GM23338 (cell line): Measurements from ENCODE around the gene PGBD2.

ENCODE experiments used
- CREB1 ChIP-seq: fragments of 250-450 bp; sonication (Bioruptor Pico); IDR thresholded peaks from 2 replicates; pipeline ENCODE4 v1.5.0; 2020; ENCODE audit warnings: low read depth, mild to moderate bottlenecking, moderate library complexity
- EZH2 ChIP-seq: fragments of 200-600 bp; sonication (generic); IDR thresholded peaks from one replicate; pipeline ENCODE4 v1.8.0; 2017; ENCODE audit warnings: antibody characterized with exemption, mild to moderate bottlenecking, low read depth; ENCODE audit not compliant: unreplicated experiment
- EZH2phosphoT487 ChIP-seq: fragments of 200-600 bp; sonication (generic); IDR thresholded peaks from one replicate; pipeline ENCODE4 v1.8.1; 2018; ENCODE audit warnings: antibody characterized with exemption; ENCODE audit not compliant: unreplicated experiment
- JUNB ChIP-seq: IDR thresholded peaks from one replicate; pipeline ENCODE4 v1.6.1; 2016; ENCODE audit warnings: antibody characterized with exemption; ENCODE audit not compliant: unreplicated experiment
- POLR2AphosphoS5 ChIP-seq: IDR thresholded peaks from 2 replicates; pipeline ENCODE4 v1.6.1; 2016; ENCODE audit warnings: antibody characterized with exemption, low read depth
- ZNF331 ChIP-seq: fragments of 250-450 bp; sonication (Bioruptor Pico); IDR thresholded peaks from 2 replicates; pipeline ENCODE4 v1.5.0; 2020; ENCODE audit warnings: low read depth, mild to moderate bottlenecking, moderate library complexity
- TF ChIP-seq, protein P1 (sequence below), 2 experiments: fragments of 200-600 bp in 1 of 2; sonication (generic) in 1 of 2; conservative IDR thresholded peaks; 2 replicates each; pipeline versions ENCODE4 v1.5.1 to v1.6.1; 2016 to 2017; ENCODE audit warnings: antibody characterized with exemption in 2 of 2, low read depth in 2 of 2, mild to moderate bottlenecking in 2 of 2, moderate library complexity in 1 of 2

GRCh38 chr1:248901578-248901977, 4.5 kb upstream of the PGBD2 start:
- TF ChIP-seq EZH2: no peak
- TF ChIP-seq, protein P1, sequence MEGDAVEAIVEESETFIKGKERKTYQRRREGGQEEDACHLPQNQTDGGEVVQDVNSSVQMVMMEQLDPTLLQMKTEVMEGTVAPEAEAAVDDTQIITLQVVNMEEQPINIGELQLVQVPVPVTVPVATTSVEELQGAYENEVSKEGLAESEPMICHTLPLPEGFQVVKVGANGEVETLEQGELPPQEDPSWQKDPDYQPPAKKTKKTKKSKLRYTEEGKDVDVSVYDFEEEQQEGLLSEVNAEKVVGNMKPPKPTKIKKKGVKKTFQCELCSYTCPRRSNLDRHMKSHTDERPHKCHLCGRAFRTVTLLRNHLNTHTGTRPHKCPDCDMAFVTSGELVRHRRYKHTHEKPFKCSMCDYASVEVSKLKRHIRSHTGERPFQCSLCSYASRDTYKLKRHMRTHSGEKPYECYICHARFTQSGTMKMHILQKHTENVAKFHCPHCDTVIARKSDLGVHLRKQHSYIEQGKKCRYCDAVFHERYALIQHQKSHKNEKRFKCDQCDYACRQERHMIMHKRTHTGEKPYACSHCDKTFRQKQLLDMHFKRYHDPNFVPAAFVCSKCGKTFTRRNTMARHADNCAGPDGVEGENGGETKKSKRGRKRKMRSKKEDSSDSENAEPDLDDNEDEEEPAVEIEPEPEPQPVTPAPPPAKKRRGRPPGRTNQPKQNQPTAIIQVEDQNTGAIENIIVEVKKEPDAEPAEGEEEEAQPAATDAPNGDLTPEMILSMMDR (conservative IDR thresholded peaks at IDR 0.05; ENCODE audit: low read depth in 2 of 2): no peak
- TF ChIP-seq POLR2AphosphoS5: no peak
- TF ChIP-seq EZH2phosphoT487: no peak
- TF ChIP-seq JUNB: no peak
- TF ChIP-seq ZNF331 (CRISPR knock-in tag): no peak
- TF ChIP-seq CREB1: no peak
